ENCODE results near the gene PRM2.

DNA sequence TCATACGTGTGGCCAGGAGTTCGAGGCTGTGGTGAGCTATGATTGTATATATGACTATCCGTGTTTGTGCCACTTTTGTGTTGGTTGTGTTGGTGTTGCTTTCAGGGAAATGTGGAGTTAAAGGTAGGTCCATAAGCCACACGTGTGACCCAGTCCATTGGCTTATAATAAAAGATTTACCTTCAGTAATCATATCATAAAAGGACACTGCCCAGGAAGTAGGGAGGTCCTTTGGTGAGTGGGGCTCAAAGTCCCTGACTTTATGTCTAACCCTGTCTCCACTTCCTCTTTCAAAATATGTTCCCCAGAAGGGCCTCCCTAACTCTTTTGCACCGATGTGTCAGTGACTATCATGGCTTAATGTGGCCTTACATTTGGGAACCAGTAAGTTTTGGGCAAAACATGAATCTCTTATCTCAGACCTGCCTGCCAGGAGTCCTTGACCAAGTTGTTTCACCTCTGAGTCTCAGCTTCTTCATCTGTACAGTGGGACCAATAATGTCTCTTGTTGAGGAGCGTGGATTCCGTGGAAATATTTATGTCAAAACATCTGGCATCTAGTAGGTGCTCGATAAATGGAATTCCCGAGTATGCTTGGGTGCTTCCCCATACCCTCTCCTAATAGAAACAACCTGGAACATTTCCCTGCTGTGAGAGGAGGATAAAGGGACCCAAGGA lies 12.0 kb downstream of the PRM2 start:
- TF ChIP-seq, protein P1, sequence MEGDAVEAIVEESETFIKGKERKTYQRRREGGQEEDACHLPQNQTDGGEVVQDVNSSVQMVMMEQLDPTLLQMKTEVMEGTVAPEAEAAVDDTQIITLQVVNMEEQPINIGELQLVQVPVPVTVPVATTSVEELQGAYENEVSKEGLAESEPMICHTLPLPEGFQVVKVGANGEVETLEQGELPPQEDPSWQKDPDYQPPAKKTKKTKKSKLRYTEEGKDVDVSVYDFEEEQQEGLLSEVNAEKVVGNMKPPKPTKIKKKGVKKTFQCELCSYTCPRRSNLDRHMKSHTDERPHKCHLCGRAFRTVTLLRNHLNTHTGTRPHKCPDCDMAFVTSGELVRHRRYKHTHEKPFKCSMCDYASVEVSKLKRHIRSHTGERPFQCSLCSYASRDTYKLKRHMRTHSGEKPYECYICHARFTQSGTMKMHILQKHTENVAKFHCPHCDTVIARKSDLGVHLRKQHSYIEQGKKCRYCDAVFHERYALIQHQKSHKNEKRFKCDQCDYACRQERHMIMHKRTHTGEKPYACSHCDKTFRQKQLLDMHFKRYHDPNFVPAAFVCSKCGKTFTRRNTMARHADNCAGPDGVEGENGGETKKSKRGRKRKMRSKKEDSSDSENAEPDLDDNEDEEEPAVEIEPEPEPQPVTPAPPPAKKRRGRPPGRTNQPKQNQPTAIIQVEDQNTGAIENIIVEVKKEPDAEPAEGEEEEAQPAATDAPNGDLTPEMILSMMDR (IDR thresholded peaks at IDR 0.05) = no peak
- TF ChIP-seq POLR2A (IDR thresholded peaks at IDR 0.05) = no peak
